ENCODE data around the gene ABO.
"Not testable (repeated sequence)": the region's sequence is repeated elsewhere in the genome, so short reads cannot be mapped to it uniquely, and the experiment has no call there.

The ABO gene

DNA sequence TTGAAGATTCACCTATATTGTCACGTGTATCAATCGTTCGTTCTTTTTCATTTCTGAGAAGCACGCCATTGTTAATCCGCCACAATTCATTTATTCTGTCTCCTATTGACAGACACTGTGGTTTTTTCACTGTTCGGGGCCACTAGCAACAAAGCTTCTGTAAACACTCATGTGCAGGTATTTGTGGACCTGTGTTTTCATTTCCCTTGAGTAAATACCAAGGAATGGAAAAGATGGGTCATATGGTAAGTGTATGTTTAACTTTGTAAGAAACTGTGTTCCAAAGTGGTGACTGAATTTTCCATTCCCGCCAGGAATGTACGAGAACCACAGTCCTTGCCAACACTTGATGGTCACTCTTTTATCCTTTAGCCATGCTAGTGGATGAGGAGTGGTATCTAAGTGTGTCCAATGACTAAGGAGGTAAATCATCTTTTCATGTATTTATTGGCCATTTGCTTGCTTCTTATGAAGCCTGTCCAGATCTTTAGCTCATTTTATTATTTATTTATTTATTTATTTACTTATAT lies 10.7 kb downstream of the ABO start:
- in situ Hi-C loops (cut with MboI; ENCODE audit: low sequenced_read_pairs), result no loop called here

GRCh38 chr9:133263557-133263956 lies 11.4 kb downstream of the ABO start:
- in situ Hi-C loops (cut with MboI; ENCODE audit: low sequenced_read_pairs), result no loop called here

- in situ Hi-C loops (cut with MboI; ENCODE audit: low sequenced_read_pairs), result no loop called here
Observed at GRCh38 chr9:133262226-133262625, 12.8 kb downstream of the ABO start.

DNA sequence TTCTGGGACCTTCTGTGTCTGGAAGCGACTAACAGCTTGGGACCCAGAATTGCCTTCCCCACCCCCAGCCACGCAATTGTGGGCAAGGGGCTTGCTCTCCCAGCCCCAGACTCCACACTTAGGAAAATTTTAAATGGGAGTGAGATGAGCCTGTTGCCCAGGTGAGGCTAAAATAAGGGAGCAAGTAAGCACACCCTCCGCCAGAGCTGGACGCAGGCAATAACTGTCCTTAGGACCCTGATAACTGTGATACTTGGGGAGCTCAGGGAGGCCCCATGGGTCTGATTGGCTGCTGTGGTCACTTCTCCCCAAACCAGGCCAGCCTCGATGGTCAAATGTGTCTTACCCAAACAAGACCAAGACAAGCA lies 13.3 kb downstream of the ABO start:
- in situ Hi-C loops (cut with MboI; ENCODE audit: low sequenced_read_pairs), result no loop called here

DNA sequence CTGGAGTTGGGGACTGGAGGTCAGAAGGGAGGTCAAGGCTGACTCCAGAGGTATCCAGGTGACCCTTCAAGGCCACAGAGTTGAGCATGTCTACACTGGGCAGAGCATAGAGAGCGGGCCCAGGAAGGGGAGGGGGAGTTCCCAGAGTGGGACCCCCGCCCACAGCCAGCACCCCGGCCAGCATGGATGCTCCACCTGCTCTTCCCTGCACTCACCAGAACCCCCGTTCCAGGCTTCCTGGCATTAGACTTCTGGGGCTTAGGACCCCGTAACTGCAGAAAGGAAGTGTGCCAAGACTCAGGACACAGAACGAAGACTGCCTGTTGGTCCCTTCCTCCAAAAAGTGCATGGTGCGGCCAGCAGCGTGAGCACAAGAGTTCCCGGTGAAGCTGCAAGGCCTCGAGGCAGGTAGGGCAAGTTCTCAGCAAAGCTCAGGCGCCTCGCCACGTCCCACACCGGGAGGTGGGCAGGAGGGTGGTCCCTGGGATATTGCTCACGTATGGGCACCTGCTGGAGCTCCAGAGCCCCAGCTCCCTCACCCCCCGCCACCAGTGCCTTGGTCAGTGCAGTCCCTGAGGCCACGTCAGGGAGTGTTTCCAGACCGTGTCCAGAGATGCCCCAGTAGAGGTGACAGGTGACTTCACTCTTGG lies 13.8 kb downstream of the ABO start:
- in situ Hi-C loops (cut with MboI; ENCODE audit: low sequenced_read_pairs), result no loop called here

GRCh38 chr9:133260334-133261102 lies 14.5 kb downstream of the ABO start:
- in situ Hi-C loops (cut with MboI; ENCODE audit: low sequenced_read_pairs), result no loop called here

DNA sequence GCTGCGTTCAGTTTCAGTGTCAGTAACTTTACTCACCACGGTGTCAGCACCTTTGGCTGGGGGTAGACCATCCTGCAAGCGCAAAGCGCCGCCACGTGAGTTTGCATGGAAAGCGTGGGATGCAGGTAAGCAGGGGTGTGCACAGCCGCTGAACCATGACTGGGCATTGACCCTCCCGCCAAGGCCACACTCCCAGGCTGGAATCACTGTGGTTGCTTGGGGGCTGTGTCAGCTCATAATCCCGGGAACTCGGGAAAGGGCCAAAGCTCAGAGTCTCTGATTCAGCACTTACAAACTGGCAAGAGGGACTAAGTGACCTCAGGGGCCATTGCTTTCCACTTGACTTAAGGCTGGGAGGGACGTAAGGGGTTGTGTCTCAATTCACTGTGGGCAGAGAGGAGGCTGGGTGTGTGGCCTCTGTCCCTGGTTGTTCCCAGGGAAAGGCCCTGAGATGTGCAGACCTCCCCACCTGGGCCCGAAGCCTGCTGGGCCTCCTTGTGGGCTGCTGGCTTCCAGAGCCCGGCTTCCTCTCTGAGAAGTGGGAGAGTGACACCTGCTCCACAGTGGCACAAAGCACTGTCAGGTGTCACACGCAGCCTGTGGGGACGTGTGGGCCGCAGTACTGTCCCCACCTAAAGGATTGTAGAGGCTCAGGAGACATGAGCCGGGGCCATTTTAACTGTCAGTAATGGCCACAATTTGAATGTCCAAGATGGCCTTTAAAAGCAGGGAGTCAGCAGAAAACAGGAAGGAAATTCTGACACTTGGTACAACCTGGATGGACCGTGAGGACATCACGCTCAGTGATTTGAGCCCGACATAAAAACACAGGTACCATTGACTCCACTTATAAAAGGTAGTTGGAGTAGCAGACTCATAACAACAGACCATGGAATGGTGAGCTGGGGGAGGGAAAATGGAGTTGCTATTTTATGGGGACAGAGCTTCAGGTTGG lies 16.7 kb downstream of the ABO start:
- in situ Hi-C loops (cut with MboI; ENCODE audit: low sequenced_read_pairs), result no loop called here

- in situ Hi-C loops (cut with MboI; ENCODE audit: low sequenced_read_pairs), result no loop called here
Observed at GRCh38 chr9:133257465-133257956, 17.5 kb downstream of the ABO start.

GRCh38 chr9:133256686-133257091 lies 18.3 kb downstream of the ABO start:
- in situ Hi-C loops (cut with MboI; ENCODE audit: low sequenced_read_pairs), result no loop called here

GRCh38 chr9:133256136-133256461 lies 18.9 kb downstream of the ABO start:
- in situ Hi-C loops (cut with MboI; ENCODE audit: low sequenced_read_pairs), result no loop called here

- in situ Hi-C loops (cut with MboI; ENCODE audit: low sequenced_read_pairs), result no loop called here
Observed at GRCh38 chr9:133255371-133256135, 19.4 kb downstream of the ABO start.

- in situ Hi-C loops (cut with MboI; ENCODE audit: low sequenced_read_pairs), result no loop called here
Observed at GRCh38 chr9:133254471-133254870, 20.5 kb downstream of the ABO start.

GRCh38 chr9:133253268-133253667 lies 21.7 kb downstream of the ABO start:
- in situ Hi-C loops (cut with MboI; ENCODE audit: low sequenced_read_pairs), result no loop called here

GRCh38 chr9:133252301-133253020 lies 22.5 kb downstream of the ABO start:
- in situ Hi-C loops (cut with MboI; ENCODE audit: low sequenced_read_pairs), result no loop called here

DNA sequence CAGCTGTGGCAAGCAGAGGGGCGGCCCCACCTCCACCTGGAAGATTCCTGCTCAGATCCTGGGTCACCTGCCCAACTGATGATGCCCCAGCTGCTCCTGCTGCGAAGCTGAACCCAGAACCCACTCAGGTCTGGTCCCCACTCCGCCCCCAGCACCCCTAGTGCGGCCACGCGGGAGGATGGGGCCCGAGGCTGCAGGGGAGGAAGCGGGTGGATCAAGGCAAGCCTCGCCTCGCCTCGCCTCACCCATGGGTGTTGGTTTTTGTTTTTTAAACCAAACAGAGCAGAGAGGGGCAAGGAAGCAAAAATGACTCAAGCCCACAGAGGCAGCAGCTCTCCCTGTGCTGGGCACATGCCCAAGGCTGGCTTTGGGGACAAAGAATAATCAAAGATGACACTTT lies 23.2 kb downstream of the ABO start:
- in situ Hi-C loops (cut with MboI; ENCODE audit: low sequenced_read_pairs), result no loop called here

- in situ Hi-C loops (cut with MboI; ENCODE audit: low sequenced_read_pairs), result not testable (repeated sequence)
Observed at GRCh38 chr9:133251221-133251620, 23.8 kb downstream of the ABO start.

DNA sequence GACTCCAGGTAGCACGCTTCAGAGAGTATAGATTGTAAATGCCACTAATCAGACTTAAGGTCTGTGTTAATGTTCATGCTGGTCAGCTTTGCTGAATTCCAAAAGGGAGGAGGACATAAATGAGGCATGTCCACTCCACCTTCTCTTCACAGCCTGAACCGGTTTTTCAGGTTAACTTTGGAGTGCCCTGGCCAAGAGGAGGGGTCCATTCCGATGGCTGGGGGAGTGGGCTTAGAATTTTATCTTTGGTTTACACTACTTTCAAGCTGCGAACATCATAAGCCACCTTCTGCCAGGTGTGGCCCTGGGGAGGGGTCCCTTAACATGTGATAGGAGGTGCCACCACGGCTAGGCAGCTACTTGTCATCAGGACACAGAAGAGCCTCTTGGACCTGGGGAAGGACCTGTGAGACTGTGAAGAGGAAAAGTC lies 24.2 kb downstream of the ABO start:
- in situ Hi-C loops (cut with MboI; ENCODE audit: low sequenced_read_pairs), result no loop called here

GRCh38 chr9:133249337-133249736 lies 25.7 kb downstream of the ABO start:
- in situ Hi-C loops (cut with MboI; ENCODE audit: low sequenced_read_pairs), result no loop called here

- in situ Hi-C loops (cut with MboI; ENCODE audit: low sequenced_read_pairs), result no loop called here
Observed at GRCh38 chr9:133248726-133249295, 26.2 kb downstream of the ABO start.
